ENCODE data around the gene ABCB9. TPM values are rescaled to one million over a fixed set of nuclear protein-coding genes. Genes with fewer than 3 reads are reported as not detected.
"Not testable (repeated sequence)": the region's sequence is repeated elsewhere in the genome, so short reads cannot be mapped to it uniquely, and the experiment has no call there.

The ABCB9 gene
- total RNA-seq, 1 donor from 2014 or later: 1.6 TPM

DNA sequence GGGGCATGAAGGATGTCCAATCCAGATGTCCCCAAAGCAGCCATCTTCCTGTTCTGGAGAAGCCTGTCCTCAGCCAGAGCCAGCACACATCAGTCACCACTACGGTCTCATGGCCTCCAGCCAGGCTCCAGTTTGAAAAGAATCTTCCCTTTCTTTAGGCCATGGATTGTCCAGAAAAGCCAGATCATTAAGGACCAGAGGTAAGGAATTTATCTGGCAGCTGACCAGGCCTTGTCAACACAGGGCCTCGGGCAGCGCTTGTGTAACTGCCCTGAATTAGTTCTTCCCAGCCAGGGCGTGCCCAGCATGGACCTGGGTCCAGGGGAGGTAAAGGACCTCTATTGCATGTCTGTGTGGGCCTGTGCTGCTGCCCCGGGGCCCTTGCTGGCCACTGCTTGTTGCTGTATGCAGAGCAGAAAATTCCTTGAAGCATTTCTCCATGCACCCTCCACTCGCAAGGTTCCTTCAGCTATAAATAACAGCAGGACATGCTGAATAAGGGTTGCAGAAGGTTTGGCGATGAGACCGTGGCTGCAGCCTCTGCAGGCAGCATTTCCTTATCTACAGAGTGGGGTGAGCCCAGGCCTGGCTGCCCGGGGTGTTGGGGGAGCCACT is 48.6 kb downstream of the ABCB9 start:
- intact Hi-C loops (cut with micrococcal nuclease): no loop called here

GRCh38 chr12:122909442-122910288 is 56.6 kb downstream of the ABCB9 start:
- peak; percentile 54 for DNase-seq
- Histone ChIP-seq H3K27me3 (ENCODE audit: low read depth) (no peaks in the 10 kb centered on the region), H3K27ac (replicated peaks) (peak overlapping the region; percentile 89), H3K4me1 (peaks cover 20% of the 10 kb centered on the region), H3K9me3 (replicated peaks) (no peaks in the 10 kb centered on the region), H3K36me3 (no peaks in the 10 kb centered on the region), H3K4me3 (no peak overlapping the region)
- intact Hi-C loops (cut with micrococcal nuclease): no loop called here
- no peak for TF ChIP-seq CTCF (IDR thresholded peaks at IDR 0.05; ENCODE audit: borderline replicate concordance)

More for the DNA sequence above, 48.6 kb downstream of the ABCB9 start:
- H3K27me3 ChIP-seq (ENCODE audit: low read depth): no peaks in the 10 kb centered on the region
- no peaks in the 10 kb centered on the region for H3K36me3 ChIP-seq
- DNase-seq: peak; percentile 56
- H3K27ac ChIP-seq (replicated peaks): peak overlapping the region; percentile 84
- H3K4me3 ChIP-seq: no peak overlapping the region
- no peaks in the 10 kb centered on the region for H3K9me3 ChIP-seq (replicated peaks)
- peaks cover 24% of the 10 kb centered on the region for H3K4me1 ChIP-seq
- TF ChIP-seq CTCF (IDR thresholded peaks at IDR 0.05; ENCODE audit: borderline replicate concordance): no peak

DNA sequence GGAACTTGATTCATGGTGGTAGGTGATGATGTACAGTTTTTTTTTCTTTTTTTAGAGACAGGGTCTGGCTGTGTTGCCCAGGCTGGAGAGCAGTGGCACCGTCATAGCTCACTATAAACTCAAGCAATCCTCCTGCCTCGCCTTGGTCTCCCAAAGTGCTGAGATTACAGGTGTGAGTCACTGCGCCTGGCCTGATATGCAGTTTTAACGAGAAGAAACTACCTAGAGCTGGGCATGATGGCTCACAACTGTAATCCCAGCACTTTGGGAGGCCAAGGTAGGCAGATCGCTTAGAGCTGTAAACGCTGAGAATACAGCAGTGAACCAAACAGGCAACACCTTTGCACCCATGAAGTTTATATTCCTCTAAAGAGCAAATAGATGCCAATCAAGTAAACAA is 57.3 kb downstream of the ABCB9 start:
- Histone ChIP-seq H3K4me1 (peaks cover 20% of the 10 kb centered on the region), H3K36me3 (no peaks in the 10 kb centered on the region), H3K27me3 (ENCODE audit: low read depth) (no peaks in the 10 kb centered on the region), H3K4me3 (no peak overlapping the region), H3K9me3 (replicated peaks) (no peaks in the 10 kb centered on the region), H3K27ac (replicated peaks) (peak overlapping the region; percentile 89)
- intact Hi-C loops (cut with micrococcal nuclease): no loop called here
- TF ChIP-seq CTCF (IDR thresholded peaks at IDR 0.05; ENCODE audit: borderline replicate concordance): no peak
- no peak for DNase-seq

DNA sequence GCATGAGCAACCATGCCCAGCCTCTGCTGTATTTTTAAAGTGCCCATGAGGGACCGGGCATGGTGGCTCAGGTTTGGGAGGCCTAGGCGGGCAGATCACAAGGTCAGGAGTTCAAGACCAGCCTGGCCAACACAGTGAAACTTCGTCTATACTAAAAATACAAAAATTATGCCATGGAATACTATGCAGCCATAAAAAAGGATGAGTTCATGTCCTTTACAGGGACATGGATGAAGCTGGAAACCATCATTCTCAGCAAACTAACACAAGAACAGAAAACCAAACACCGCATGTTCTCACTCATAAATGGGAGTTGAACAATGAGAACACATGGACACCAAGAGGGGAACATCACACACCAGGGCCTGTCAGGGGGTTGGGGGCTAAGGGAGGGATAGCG is 61.0 kb downstream of the ABCB9 start:
- intact Hi-C loops (cut with micrococcal nuclease); H3K9me3 ChIP-seq (replicated peaks); H3K36me3 ChIP-seq; H3K27ac ChIP-seq (replicated peaks); DNase-seq; H3K4me3 ChIP-seq; H3K27me3 ChIP-seq (ENCODE audit: low read depth): not testable (repeated sequence)
- peaks cover 32% of the 10 kb centered on the region for H3K4me1 ChIP-seq

GRCh38 chr12:122903693-122904034 is 62.6 kb downstream of the ABCB9 start:
- Histone ChIP-seq H3K9me3 (replicated peaks) (no peaks in the 10 kb centered on the region), H3K4me3 (no peak overlapping the region), H3K27me3 (ENCODE audit: low read depth) (no peaks in the 10 kb centered on the region), H3K27ac (replicated peaks) (no peak overlapping the region), H3K36me3 (no peaks in the 10 kb centered on the region), H3K4me1 (peaks cover 19% of the 10 kb centered on the region)
- intact Hi-C loops (cut with micrococcal nuclease): no loop called here
- DNase-seq: no peak
- TF ChIP-seq CTCF (IDR thresholded peaks at IDR 0.05; ENCODE audit: borderline replicate concordance): no peak

Data from left ventricle myocardium inferior (tissue), 1 donor.